A673 (cell line): ENCODE measurements around the gene DNAL4.

Experiments used
- CTCF ChIP-seq: fragments of 300-800, 200-600 bp; sonication (generic); conservative IDR thresholded peaks from 2 replicates; pipeline ENCODE4 v1.5.1; 2017; ENCODE audit warnings: low read depth, mild to moderate bottlenecking, antibody characterized with exemption, low read length, moderate library complexity, mixed read lengths
- EZH2 ChIP-seq: fragments of 200-600 bp; sonication (generic); IDR thresholded peaks from 2 replicates; pipeline ENCODE4 v1.6.1; 2017; ENCODE audit warnings: borderline replicate concordance, low read depth, mild to moderate bottlenecking, mixed read lengths, antibody characterized with exemption, low read length; ENCODE audit not compliant: poor library complexity, severe bottlenecking

- no peak for TF ChIP-seq CTCF
- TF ChIP-seq EZH2 = no peak
Observed at GRCh38 chr22:38798496-38798895, 4.6 kb upstream of the DNAL4 start.
